NCI-H128 (cell line): ENCODE results near the gene IGF2R.
"Not testable (repeated sequence)": the region's sequence is repeated elsewhere in the genome, so short reads cannot be mapped to it uniquely, and the experiment has no call there.

Experiments
- DNase-seq: peaks from one replicate; lab custom pipeline; 2025; ENCODE audit not compliant: unreplicated experiment; lab: John Stamatoyannopoulos, UW

The IGF2R gene

GRCh38 chr6:159996087-159996622 lies 27.3 kb downstream of the IGF2R start:
- DNase-seq = no peak

GRCh38 chr6:159996626-159997497 lies 28.0 kb downstream of the IGF2R start:
- no peak for DNase-seq

- no peak for DNase-seq
Measured at GRCh38 chr6:159997498-159998101, 28.7 kb downstream of the IGF2R start.

- no peak for DNase-seq
Measured at GRCh38 chr6:159998538-159998937, 29.7 kb downstream of the IGF2R start.

GRCh38 chr6:159999240-159999671 lies 30.4 kb downstream of the IGF2R start:
- no peak for DNase-seq

- DNase-seq = no peak
Measured at GRCh38 chr6:160000280-160000704, 31.4 kb downstream of the IGF2R start.

- not testable (repeated sequence) for DNase-seq
Measured at GRCh38 chr6:160000893-160001427, 32.1 kb downstream of the IGF2R start.

GRCh38 chr6:160002882-160003281 lies 34.0 kb downstream of the IGF2R start:
- no peak for DNase-seq

- no peak for DNase-seq
Measured at GRCh38 chr6:160004018-160004417, 35.1 kb downstream of the IGF2R start.

- no peak for DNase-seq
Measured at GRCh38 chr6:160004419-160005175, 35.7 kb downstream of the IGF2R start.

GRCh38 chr6:160005211-160005610 lies 36.3 kb downstream of the IGF2R start:
- no peak for DNase-seq

- DNase-seq = no peak
Measured at GRCh38 chr6:160005861-160006540, 37.1 kb downstream of the IGF2R start.

GRCh38 chr6:160007145-160007544 lies 38.3 kb downstream of the IGF2R start:
- DNase-seq = no peak

- DNase-seq = no peak
Measured at GRCh38 chr6:160007611-160008010, 38.7 kb downstream of the IGF2R start.

- no peak for DNase-seq
Measured at GRCh38 chr6:160010067-160010466, 41.2 kb downstream of the IGF2R start.

- no peak for DNase-seq
Measured at GRCh38 chr6:160013987-160014868, 45.3 kb downstream of the IGF2R start.

- DNase-seq = no peak
Measured at GRCh38 chr6:160014869-160015182, 45.9 kb downstream of the IGF2R start.

GRCh38 chr6:160015778-160016684 lies 47.1 kb downstream of the IGF2R start:
- no peak for DNase-seq

GRCh38 chr6:160022101-160022500 lies 53.2 kb downstream of the IGF2R start:
- no peak for DNase-seq
